AG10803 (cell line): ENCODE measurements around the gene FGF22.

Experiments used
- DNase-seq: peaks from one replicate; pipeline ENCODE4 v3.0.0; 2010; ENCODE audit warnings: low read depth
- H3K4me3 ChIP-seq: 2 replicates; pipeline ENCODE4 v1.5.1; 2011; ENCODE audit warnings: mild to moderate bottlenecking, low read length, control low read depth
- TF ChIP-seq, protein P1 (sequence below): conservative IDR thresholded peaks from 2 replicates; pipeline ENCODE4 v1.5.1; 2011; ENCODE audit warnings: mild to moderate bottlenecking, low read length, control low read depth, inconsistent platforms

The FGF22 gene

DNA sequence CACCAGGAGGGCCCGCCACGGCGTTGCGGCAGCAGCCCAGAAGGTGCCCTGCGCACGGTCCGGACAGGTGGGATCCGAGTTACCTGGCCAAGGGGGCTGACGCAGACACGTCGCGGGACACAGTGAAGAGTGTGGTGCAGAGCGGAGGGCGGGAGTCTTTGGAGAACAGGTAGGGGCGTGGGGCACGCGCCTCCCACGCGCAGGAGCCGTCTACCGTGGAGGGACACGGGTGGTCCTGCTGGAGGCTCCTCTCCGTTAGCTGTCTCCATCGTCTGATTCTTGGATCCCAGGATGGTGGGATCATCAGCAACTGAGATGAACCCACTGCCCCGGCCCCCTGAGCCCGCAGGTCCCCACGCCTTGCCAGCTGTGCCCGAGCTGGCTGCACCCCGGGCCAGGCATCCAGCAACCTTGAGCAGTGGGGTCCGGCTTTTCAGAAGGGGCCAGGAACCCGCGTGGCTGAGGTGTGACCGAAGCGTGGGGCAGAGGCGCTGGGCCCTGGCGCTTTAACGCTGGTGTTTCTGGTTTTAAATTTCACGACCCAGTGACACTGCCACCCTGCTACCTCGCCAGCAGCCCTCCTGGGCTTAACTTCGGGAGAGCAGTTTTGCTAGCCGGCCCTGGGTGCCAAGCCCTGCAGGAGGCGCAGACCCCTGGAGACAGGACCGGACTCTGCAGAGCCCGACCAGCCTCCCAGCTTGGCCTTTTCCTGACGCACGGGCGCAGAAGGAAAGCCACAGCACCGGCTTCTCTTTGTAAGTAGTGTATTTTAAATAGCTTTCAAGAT lies 7.3 kb downstream of the FGF22 start:
- TF ChIP-seq, protein P1, sequence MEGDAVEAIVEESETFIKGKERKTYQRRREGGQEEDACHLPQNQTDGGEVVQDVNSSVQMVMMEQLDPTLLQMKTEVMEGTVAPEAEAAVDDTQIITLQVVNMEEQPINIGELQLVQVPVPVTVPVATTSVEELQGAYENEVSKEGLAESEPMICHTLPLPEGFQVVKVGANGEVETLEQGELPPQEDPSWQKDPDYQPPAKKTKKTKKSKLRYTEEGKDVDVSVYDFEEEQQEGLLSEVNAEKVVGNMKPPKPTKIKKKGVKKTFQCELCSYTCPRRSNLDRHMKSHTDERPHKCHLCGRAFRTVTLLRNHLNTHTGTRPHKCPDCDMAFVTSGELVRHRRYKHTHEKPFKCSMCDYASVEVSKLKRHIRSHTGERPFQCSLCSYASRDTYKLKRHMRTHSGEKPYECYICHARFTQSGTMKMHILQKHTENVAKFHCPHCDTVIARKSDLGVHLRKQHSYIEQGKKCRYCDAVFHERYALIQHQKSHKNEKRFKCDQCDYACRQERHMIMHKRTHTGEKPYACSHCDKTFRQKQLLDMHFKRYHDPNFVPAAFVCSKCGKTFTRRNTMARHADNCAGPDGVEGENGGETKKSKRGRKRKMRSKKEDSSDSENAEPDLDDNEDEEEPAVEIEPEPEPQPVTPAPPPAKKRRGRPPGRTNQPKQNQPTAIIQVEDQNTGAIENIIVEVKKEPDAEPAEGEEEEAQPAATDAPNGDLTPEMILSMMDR = no peak
- no peak overlapping the region for H3K4me3 ChIP-seq
- DNase-seq = no peak

DNA sequence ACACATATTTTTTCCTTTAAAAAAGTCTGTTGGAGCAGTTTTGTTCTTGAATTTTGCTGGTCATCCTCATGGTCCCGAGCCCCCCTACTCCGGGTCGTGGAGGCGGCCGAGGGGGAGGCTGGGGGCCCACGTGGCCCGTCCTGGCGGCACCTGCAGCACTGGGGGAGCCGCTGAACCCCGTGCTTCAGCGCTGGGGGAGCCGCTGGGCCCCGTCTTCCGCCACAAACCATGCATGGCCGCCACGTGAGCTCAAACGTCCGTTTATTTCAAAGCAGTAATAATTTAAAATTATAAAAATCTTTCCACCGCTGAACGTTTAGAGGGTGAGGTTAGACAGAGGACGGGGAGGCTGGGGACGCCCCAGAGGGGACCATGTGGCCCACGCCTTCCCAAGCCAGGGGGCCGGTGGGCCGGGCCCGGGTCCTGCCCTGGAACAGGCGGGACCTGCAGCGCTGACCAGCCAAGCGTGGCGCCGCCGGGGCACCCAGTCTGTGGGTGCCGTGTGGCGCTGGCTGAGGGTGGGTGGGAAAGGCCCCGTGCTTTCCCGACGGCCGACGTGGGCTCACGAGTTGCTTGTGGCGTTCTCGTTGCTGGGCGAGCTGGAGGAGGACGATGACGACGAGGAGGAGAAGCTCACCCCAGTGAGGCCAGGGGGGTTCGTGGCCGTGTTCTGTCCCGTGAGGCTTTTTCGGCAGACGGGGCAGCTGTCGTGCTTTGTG lies 8.0 kb downstream of the FGF22 start:
- TF ChIP-seq, protein P1 = no peak
- no peak overlapping the region for H3K4me3 ChIP-seq
- DNase-seq = no peak

DNA sequence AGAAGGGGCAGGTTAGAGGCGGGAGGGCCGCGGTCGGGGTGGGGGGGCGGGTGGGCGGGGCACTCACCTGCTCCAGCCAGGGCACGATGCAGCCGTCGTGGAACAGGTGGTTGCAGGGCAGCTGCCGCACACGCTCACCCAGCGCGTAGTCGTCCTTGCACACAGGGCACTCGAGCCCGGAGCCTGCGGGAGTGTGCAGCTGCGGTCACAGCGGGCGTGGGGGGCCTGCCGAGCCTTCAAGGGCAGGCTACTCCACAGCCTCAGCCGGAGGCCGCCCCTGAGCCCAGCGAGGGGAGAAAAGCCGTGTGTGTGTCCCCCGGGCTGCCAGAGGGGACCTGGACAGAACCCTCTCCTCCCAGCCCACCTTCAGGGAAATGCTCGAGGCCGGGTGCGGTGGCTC lies 8.6 kb downstream of the FGF22 start:
- H3K4me3 ChIP-seq = no peak overlapping the region
- TF ChIP-seq, protein P1 = no peak
- no peak for DNase-seq

DNA sequence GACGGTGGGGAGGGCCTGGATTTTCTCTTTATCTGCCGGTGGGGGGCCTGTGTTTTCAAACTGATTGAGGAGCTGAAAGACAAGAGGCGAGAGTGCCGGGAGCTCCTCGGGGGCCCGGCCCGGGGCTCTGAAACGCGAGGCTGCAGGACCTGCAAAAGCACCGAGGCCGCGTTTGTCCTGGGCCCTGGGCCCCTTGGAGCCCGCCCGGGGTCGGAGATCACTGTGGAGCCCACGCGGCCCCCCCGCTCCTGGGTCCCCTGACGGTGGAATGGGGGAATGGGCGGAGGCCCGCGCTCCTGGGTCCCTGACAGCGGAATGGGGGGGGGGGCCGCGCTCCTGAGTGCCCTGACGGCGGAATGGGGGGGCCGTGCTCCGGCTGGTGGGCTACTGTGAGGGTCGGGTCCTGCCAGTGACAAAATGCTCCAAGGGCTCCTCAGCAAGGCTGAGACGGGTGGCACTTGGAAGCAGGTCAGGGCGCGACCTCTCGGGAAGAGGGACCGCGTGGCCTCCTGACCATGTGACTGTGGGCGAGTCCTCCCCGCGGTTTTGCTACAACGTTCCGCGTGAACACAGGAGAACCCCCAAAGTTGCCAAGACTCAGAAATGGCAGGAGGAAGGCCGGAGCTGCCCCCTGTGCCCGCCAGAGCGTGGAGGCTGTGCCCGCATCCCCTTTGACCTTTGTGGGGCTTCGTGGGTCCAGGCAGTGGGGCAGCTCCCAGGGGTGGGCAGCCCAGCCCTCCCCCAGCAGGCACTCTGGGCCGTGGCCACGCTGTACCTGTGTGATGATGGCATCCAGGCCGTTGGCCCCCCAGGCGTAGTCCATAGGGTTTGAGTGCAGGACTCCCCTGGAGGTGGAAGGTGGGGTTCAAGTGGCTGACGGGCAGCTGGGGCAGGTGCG lies 9.5 kb downstream of the FGF22 start:
- TF ChIP-seq, protein P1 = no peak
- DNase-seq = no peak
- H3K4me3 ChIP-seq = no peak overlapping the region

DNA sequence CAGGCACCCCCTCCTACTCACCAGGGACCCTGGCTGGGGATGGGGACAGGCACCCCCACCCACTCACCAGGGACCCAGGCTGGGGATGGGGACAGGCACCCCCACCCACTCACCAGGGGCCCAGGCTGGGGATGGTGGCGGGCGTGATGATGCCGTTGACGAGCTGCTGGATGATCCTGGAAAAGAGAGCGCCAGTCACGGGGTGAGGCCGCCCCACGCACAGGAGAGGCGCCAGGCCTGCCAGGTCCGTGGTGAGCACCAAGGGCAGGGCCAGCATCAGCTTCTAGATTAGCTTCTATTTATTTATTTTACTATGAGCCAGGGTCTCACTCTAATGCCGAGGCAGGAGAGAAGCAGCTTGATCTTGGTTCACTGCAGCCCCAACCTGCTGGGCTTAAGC lies 10.4 kb downstream of the FGF22 start:
- no peak overlapping the region for H3K4me3 ChIP-seq
- no peak for DNase-seq
- TF ChIP-seq, protein P1 = no peak

DNA sequence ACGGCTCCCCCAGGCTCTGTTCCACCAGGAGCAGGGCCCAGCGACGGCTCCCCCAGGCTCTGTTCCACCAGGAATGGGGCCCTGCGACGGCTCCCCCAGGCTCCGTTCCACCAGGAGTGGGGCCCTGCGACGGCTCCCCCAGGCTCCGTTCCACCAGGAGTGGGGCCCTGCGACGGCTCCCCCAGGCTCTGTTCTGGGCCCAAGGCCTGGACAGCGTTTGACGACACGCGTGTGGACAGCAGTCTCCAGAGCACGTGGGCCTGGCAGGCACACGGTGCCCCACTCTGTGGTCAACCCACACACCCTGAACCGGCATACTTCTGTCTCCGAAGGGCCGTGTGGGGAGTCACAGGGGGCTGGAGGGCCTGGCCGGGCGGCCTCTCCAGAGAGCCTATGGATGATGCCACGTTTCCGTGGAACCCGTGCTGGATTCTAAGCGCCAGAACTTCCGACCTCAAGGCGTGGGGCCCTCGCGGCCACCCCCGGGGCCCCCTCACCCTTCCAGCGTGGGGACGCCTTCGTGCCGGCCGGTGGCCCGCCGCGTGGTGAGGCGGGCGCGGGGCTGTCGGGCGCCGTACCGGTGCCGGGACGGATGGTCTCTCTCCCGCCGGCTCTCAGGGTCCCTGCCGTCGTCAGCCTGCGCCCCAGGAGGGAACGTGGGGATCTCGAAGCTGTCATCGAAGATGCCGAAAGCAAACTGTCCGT lies 11.6 kb downstream of the FGF22 start:
- TF ChIP-seq, protein P1 = no peak
- DNase-seq = no peak

More for the DNA sequence above, 11.6 kb downstream of the FGF22 start:
- no peak overlapping the region for H3K4me3 ChIP-seq
